B cell (primary cell): ENCODE data around the gene TBXT. TPM values are rescaled to one million over a fixed set of nuclear protein-coding genes. Genes with fewer than 3 reads are reported as not detected.

ENCODE experiments used
- ATAC-seq: fragments of 200-7000 bp; cut with Tn5 transposase; one replicate; pipeline ENCODE4 v1.10.0; 2021; ENCODE audit warnings: low read depth, mild to moderate bottlenecking, moderate number of reproducible peaks, moderate library complexity
- CTCF ChIA-PET: fragments of 350-600 bp; sonication (Branson Sonifier 250); formaldehyde crosslinking; loops from one replicate; lab custom pipeline; 2021; ENCODE audit warnings: antibody characterized with exemption, inconsistent platforms; lab: Charles Lee
- POLR2A ChIA-PET: fragments of 350-600 bp; sonication (Branson Sonifier 250); formaldehyde crosslinking; loops from one replicate; lab custom pipeline; 2021; ENCODE audit warnings: antibody characterized with exemption; lab: Charles Lee
- DNase-seq: peaks from one replicate; pipeline ENCODE4 v3.0.0; 2013
- H2AFZ ChIP-seq: 2 replicates; pipeline ENCODE4 v1.6.1; 2012; ENCODE audit warnings: mild to moderate bottlenecking, low read depth, low read length; ENCODE audit not compliant: insufficient read depth, poor library complexity, severe bottlenecking
- H3K27ac ChIP-seq, 2 donors: 1 replicate in 1 of 2; 2 replicates in 1 of 2; pipeline ENCODE4 v1.5.1; 2012 to 2013; ENCODE audit warnings: low read length in 2 of 2, mild to moderate bottlenecking in 2 of 2, moderate library complexity in 1 of 2
- H3K27me3 ChIP-seq, 4 experiments: fragments of 200-600 bp in 1 of 4; sonication (generic) in 1 of 4; replicated peaks in 1 of 4; 1 replicate in 2 of 4; 2 replicates in 2 of 4; pipeline versions ENCODE4 v1.6.1 to v1.7.0; 2013 to 2016; ENCODE audit warnings: low read length in 3 of 4, mild to moderate bottlenecking in 2 of 4, mixed read lengths in 1 of 4, moderate library complexity in 1 of 4; ENCODE audit not compliant: insufficient read depth in 4 of 4, control insufficient read depth in 3 of 4; ENCODE audit errors: control extremely low read depth in 1 of 4
- H3K36me3 ChIP-seq, 2 experiments: replicated peaks in 1 of 2; 1 replicate in 1 of 2; 2 replicates in 1 of 2; pipeline versions ENCODE4 v1.6.1 to v1.7.1; 2013; ENCODE audit warnings: low read length in 1 of 2; ENCODE audit not compliant: insufficient read depth in 2 of 2, control insufficient read depth in 1 of 2; ENCODE audit errors: control extremely low read depth in 1 of 2, extremely low read depth in 1 of 2
- H3K4me1 ChIP-seq, 2 donors: fragments of 200-600 bp in 1 of 2; sonication (generic) in 1 of 2; 1 replicate in 1 of 2; 2 replicates in 1 of 2; pipeline versions ENCODE4 v1.5.1 to v1.6.1; 2013 to 2017; ENCODE audit warnings: low read length in 2 of 2; ENCODE audit not compliant: control insufficient read depth in 2 of 2, insufficient read depth in 2 of 2
- H3K4me2 ChIP-seq: replicated peaks from 2 replicates; pipeline ENCODE3; 2012; ENCODE audit warnings: mild to moderate bottlenecking, low read depth, low read length; ENCODE audit not compliant: poor library complexity, severe bottlenecking
- H3K4me3 ChIP-seq, 5 experiments: fragments of 200-600 bp in 1 of 5; sonication (generic) in 1 of 5; 1 replicate in 3 of 5; 2 replicates in 2 of 5; pipeline versions ENCODE4 v1.5.1 to v1.7.0; 2011 to 2016; ENCODE audit warnings: low read length in 4 of 5, mild to moderate bottlenecking in 4 of 5, low read depth in 2 of 5, control low read depth in 1 of 5, moderate library complexity in 1 of 5; ENCODE audit not compliant: insufficient read depth in 1 of 5; ENCODE audit errors: control extremely low read depth in 1 of 5, extremely low read depth in 1 of 5
- H3K79me2 ChIP-seq: fragments of 200-600 bp; sonication (generic); one replicate; pipeline ENCODE4 v1.6.0; 2016; ENCODE audit warnings: low read length; ENCODE audit not compliant: control insufficient read depth, insufficient read depth
- H3K9ac ChIP-seq: fragments of 200-600 bp; sonication (generic); 2 replicates; pipeline ENCODE4 v1.6.1; 2017; ENCODE audit warnings: mild to moderate bottlenecking, low read length, moderate library complexity
- H3K9me3 ChIP-seq, 3 donors: one replicate each; pipeline versions ENCODE4 v1.6.1 to v1.7.1; 2013; ENCODE audit warnings: low read length in 2 of 3; ENCODE audit not compliant: control insufficient read depth in 2 of 3, insufficient read depth in 1 of 3; ENCODE audit errors: control extremely low read depth in 1 of 3
- H4K20me1 ChIP-seq: 2 replicates; pipeline ENCODE4 v1.6.0; 2012; ENCODE audit warnings: mild to moderate bottlenecking, low read length; ENCODE audit not compliant: insufficient read depth, control insufficient read depth, poor library complexity, severe bottlenecking
- H3K27ac Mint-ChIP-seq: one replicate; pipeline ENCODE4 v1.8.0; 2021; ENCODE audit warnings: mixed read lengths
- H3K27me3 Mint-ChIP-seq: one replicate; pipeline ENCODE4 v1.8.0; 2021; ENCODE audit warnings: mixed read lengths
- H3K4me1 Mint-ChIP-seq: one replicate; pipeline ENCODE4 v1.8.0; 2021; ENCODE audit warnings: mixed read lengths
- H3K4me3 Mint-ChIP-seq: one replicate; pipeline ENCODE4 v1.8.0; 2021; ENCODE audit warnings: mixed read lengths
- H3K9me3 Mint-ChIP-seq: one replicate; pipeline ENCODE4 v1.8.0; 2022; ENCODE audit warnings: mixed read lengths; ENCODE audit not compliant: insufficient read depth
- CTCF ChIP-seq: fragments of 200-600 bp; IDR thresholded peaks from one replicate; pipeline ENCODE4 v1.8.0; 2022; ENCODE audit warnings: antibody characterized with exemption, mild to moderate bottlenecking
- EZH2 ChIP-seq: IDR thresholded peaks from 2 replicates; pipeline ENCODE4 v1.6.1; 2012; ENCODE audit warnings: borderline replicate concordance, low read depth, mild to moderate bottlenecking, moderate library complexity, low read length; ENCODE audit not compliant: insufficient read depth, poor library complexity, severe bottlenecking
- WGBS: methylation state at CpG from one replicate; pipeline ENCODE4 v1.1.5; 2013; ENCODE audit warnings: missing lambda C conversion rate; ENCODE audit not compliant: insufficient coverage; 5-methylcytosine and 5-hydroxymethylcytosine counted together
- intact Hi-C: fragments of 100-400 bp; cut with micrococcal nuclease; formaldehyde crosslinking; loops from one replicate; pipeline ENCODE4 v1.10.0; 2022
- polyA plus RNA-seq: library from polyadenylated mRNA; depleted of rRNA; stranded (reverse); fragments of >200 nt; gene quantifications from 2 replicates; pipeline ENCODE4 v1.2.3, GENCODE V29; 2012
- total RNA-seq, 2 donors: library from RNA; stranded (reverse); fragments of 120-200 nt in 1 of 2; gene quantifications; 1 replicate in 1 of 2; 2 replicates in 1 of 2; pipeline versions ENCODE4 v1.2.3 to v1.2.4, GENCODE V29; 2013 to 2022

TBXT gene
- total and polyA plus RNA-seq, 2 donors (not counting 1 experiment from before 2014, with no cell fraction given): 0.63 TPM; not detected in 1

DNA sequence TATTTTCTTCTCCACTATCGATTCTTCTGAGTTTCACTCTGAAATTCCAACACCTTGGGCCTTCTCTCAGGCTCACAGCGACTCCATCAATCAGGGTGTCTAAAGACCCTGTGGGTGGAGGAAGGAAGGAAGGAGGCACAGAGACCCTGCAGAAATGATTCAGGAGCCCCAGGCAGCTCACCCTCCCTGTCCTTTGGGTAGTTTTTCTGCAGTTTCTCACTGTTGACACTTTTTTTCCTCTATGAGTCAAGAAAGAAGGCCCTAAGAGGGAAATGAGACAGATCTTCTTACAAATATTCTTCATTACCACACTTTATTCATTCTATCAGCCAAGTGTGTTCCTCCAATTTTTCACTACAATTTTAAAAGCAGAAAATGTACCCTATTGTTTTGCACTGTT, 34.2 kb upstream of the TBXT start:
- TF ChIP-seq EZH2: no peak
- TF ChIP-seq CTCF: no peak
- ATAC-seq: peak; percentile 14
- no peaks in the 10 kb centered on the region for H3K9me3 Mint-ChIP-seq
- Histone ChIP-seq H3K4me3 (peak overlapping the region in 4 of 5 experiments; percentile 12 to 58 (median 30)), H2AFZ (peak overlapping the region; percentile 25), H3K27me3 (no peaks in the 10 kb centered on the region), H3K9me3 (no peaks in the 10 kb centered on the region), H3K79me2 (no peaks in the 10 kb centered on the region), H4K20me1 (no peaks in the 10 kb centered on the region), H3K27ac (peak overlapping the region; percentile 6 to 60), H3K4me1 (peaks cover 42 to 45% of the 10 kb centered on the region in 2 donors), H3K36me3 (no peaks in the 10 kb centered on the region), H3K9ac (peak overlapping the region; percentile 51), H3K4me2 (peak overlapping the region; percentile 80)
- no peak for DNase-seq
- 80% methylated on average over 1 of the region's 2 CpGs for WGBS
- H3K27ac Mint-ChIP-seq: peak overlapping the region; percentile 81
- H3K27me3 Mint-ChIP-seq: peaks cover 5% of the 10 kb centered on the region
- POLR2A ChIA-PET: no interaction called here
- H3K4me1 Mint-ChIP-seq: peaks cover 40% of the 10 kb centered on the region
- H3K4me3 Mint-ChIP-seq: peak overlapping the region; percentile 80
- intact Hi-C loops: no loop called here
- CTCF ChIA-PET: interaction anchor here (1.9 kb wide), 1 partner anchor 74 kb away, joined by 6 read pairs; no protein-coding TSS in a partner anchor

DNA sequence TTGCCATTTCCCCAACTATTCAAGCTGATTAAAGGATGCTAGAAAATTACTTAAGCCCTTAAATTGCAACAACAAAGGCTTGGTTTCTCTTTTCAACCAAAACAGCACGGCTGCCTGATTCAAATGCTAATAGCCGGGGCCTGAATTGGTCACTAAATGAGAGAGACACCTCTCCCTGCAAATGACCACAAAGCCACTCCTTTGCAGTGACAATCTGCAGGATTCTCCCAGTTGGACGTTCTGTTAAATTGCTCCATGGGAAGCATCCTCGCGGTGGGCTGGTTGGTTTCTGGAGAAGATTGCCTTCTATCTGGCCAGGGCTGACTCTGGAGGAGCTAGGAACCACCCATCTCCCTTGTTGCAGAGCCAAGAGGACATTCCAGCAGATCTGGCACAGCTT, 29.7 kb upstream of the TBXT start:
- no peak for TF ChIP-seq CTCF

More for the DNA sequence above, 29.7 kb upstream of the TBXT start:
- no peaks in the 10 kb centered on the region for H3K79me2 ChIP-seq
- WGBS: 84% methylated on average over 5 of the region's 5 CpGs
- Mint-ChIP-seq H3K9me3 (no peaks in the 10 kb centered on the region), H3K27ac (no peak overlapping the region), H3K4me1 (peaks cover 28% of the 10 kb centered on the region), H3K4me3 (no peak overlapping the region), H3K27me3 (peaks cover 5% of the 10 kb centered on the region)
- H4K20me1 ChIP-seq: no peaks in the 10 kb centered on the region
- H3K9me3 ChIP-seq: no peaks in the 10 kb centered on the region
- H3K4me2 ChIP-seq: no peak overlapping the region
- ChIA-PET POLR2A (no interaction called here), CTCF (no interaction called here)
- H3K27me3 ChIP-seq: no peaks in the 10 kb centered on the region
- DNase-seq (no peak), ATAC-seq (no peak)
- no peak overlapping the region for H3K9ac ChIP-seq
- intact Hi-C loops: no loop called here
- peaks cover 27 to 33% of the 10 kb centered on the region in 2 donors for H3K4me1 ChIP-seq
- no peak overlapping the region for H3K4me3 ChIP-seq
- H3K36me3 ChIP-seq: no peaks in the 10 kb centered on the region
- H3K27ac ChIP-seq: no peak overlapping the region
- no peak overlapping the region for H2AFZ ChIP-seq
